ENCODE results near the gene CYBRD1.
"Not testable (repeated sequence)": the region's sequence is repeated elsewhere in the genome, so short reads cannot be mapped to it uniquely, and the experiment has no call there.

CYBRD1 gene

GRCh38 chr2:171522052-171522787, at the start of gene CYBRD1:
Gene CYBRD1, plus strand, starts transcription at chr2:171522474. Its CDS starts 72 bp downstream, at chr2:171522546.
- in situ Hi-C loops (cut with MboI; ENCODE audit: low sequenced_read_pairs): no loop called here

DNA sequence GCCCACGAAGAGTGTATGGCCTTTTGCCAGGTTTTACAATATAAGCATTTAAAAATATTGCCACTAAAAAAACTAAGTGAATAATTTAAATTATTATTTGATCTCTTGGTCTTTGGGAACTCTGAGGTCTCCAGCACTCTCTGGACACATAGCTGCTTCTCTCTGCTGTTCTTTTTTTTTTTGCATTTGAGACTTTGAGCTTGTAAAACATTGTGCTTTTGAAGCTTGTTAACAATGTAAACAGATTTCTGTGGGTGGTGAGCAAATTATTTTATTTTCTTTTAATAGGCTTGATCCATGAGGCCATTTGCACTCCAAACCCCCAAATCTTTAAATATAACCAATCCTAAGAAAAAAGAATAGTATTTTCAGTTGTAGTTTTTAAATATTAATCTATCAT, 46.3 kb upstream of the CYBRD1 start:
- in situ Hi-C loops (cut with MboI; ENCODE audit: low sequenced_read_pairs): no loop called here

DNA sequence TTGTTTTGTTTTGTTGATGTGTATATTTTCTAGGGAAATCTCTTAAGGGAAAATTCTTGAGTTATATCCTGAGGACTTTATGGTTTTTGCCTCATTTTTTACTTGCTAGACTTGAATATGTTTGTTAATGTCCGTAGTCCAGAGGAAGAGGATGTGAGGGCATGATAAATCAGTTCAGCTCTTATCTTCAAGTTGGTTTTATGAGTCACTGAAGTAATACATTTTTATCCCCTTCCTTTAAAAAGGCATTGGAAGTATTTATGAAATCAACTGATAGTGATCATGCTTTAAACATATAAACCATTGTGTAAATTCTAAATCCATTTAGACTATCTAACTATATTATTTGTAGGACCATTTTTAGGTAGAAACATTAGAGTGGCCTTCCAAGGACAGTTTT, 43.9 kb upstream of the CYBRD1 start:
- in situ Hi-C loops (cut with MboI; ENCODE audit: low sequenced_read_pairs): no loop called here

DNA sequence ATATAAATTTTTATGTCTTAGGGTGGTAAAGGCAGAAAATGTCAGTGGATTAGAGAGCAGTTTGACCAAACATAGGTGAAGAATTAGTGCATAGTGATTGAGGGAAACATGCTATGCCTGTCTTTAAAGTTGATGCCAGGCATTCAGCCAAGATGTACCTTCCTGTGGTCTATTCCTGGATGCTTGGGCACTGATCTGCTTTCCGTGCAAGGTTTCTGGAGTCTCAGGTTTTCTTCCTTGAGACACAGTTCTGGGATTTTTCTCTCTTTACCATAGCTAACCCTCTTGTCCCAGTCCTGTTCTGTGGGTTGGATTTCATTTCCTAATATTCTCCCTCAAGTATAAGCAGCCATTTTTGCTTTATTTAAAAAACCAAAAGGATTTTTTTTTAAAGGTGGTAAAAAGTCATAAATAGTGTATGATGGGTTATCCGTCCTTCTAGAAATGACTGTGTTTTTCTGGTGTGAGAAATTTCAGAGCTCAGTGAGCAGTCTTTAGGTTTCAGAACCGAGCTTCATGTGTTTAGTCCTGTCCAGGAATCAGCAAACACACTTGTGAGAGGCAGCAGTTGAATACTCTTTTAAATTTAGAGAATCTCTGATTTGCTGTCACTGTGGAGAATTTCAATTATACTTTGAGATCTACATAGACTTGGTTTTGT, 43.0 kb upstream of the CYBRD1 start:
- in situ Hi-C loops (cut with MboI; ENCODE audit: low sequenced_read_pairs): no loop called here

- in situ Hi-C loops (cut with MboI; ENCODE audit: low sequenced_read_pairs): no loop called here
Observed at GRCh38 chr2:171480908-171481307, 41.4 kb upstream of the CYBRD1 start.

DNA sequence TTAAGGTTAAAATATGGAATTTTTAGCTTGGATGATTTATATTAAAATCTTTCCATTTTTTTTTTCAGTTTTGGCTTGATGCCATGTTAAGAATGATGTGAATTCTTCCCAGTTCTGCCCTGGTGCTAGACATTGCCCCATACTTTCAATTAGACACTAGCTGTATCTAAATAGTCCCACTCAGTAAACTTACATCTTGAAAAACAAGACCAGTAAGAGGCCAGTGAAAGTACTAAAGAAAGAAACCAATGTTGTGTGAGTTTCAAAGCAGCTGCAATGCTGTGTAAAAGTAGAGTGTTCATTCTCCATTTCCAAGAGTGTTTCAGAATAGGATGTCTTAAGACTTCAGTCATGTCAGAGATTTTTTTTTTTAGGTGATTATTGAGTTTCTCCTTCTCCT, 40.0 kb upstream of the CYBRD1 start:
- in situ Hi-C loops (cut with MboI; ENCODE audit: low sequenced_read_pairs): no loop called here

DNA sequence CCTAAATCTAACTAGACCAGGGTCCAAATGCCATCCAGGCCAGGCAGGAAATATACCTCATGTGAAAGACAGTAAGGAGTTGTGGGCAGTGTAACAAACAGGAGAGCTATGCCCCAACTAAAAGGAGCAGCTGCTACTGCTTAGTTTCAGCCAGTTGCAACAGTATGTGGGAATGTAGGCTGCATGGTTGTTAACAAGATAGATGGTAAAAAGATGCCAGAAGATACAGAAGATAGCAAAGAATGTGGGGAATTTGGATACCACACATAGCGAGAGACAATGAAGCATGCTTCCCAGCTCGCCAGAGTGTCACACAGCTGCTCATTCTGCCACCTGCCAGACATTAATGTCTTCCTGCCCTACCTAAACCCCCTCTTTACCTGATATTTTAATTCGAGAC, 39.4 kb upstream of the CYBRD1 start:
- in situ Hi-C loops (cut with MboI; ENCODE audit: low sequenced_read_pairs): no loop called here

GRCh38 chr2:171483793-171484192, 38.5 kb upstream of the CYBRD1 start:
- in situ Hi-C loops (cut with MboI; ENCODE audit: low sequenced_read_pairs): no loop called here

DNA sequence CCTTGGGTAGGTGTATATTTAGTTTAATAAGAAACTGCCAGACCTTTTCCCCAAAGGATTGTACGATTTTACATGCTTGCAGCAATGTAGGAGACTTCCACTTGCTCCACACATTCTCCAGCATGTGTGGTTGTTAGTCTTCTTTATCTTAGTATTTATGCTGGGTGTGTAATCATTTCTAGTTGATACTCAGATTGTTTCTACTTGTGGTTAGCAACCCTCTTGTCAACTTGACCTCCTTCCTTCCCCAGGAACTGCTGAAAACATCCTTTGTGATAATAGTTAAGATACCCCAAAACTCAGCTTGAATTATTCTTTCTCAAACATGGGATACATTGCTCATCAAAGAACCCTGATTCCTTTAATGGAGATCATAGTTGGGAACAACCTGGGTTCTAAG, 37.2 kb upstream of the CYBRD1 start:
- in situ Hi-C loops (cut with MboI; ENCODE audit: low sequenced_read_pairs): no loop called here

DNA sequence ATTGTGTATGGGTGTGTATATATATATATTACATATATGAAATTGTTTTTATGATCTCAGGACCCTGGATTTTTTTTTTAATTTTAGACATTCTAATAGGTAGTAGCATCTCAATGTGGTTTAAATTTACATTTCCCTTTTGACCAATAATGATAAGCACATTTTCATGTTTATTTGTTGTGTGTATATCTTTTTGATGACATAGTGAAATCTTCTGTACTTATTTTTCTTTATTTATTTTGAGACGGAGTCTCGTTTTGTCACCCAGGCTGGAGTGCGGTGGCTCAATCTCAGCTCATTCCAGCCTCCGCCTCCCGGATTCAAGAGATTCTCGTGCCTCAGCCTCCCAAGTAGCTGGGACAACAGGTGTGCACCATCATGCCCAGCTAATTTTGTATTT, 35.1 kb upstream of the CYBRD1 start:
- in situ Hi-C loops (cut with MboI; ENCODE audit: low sequenced_read_pairs): no loop called here

- in situ Hi-C loops (cut with MboI; ENCODE audit: low sequenced_read_pairs): no loop called here
Observed at GRCh38 chr2:171487803-171488259, 34.4 kb upstream of the CYBRD1 start.

GRCh38 chr2:171490577-171490976, 31.7 kb upstream of the CYBRD1 start:
- in situ Hi-C loops (cut with MboI; ENCODE audit: low sequenced_read_pairs): no loop called here

GRCh38 chr2:171491292-171491691, 31.0 kb upstream of the CYBRD1 start:
- in situ Hi-C loops (cut with MboI; ENCODE audit: low sequenced_read_pairs): no loop called here

DNA sequence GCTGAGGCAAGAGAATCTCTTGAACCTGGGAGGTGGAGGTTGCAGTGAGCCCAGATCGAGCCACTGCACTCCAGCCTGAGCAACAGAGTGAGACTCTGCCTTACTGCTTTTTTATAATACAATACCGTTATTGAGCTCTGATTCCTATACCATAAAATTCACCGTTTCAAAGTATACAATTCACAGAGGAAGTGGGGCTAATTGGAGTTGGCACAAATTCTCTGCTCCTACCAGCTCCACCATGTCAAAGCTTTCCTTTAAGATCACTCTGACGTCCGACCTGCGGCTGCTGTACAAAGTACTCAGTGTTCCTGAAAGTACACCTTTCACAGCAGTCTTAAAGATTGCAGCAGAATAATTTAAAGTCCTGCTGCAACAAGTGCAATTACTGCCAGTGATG, 29.6 kb upstream of the CYBRD1 start:
- in situ Hi-C loops (cut with MboI; ENCODE audit: low sequenced_read_pairs): no loop called here

DNA sequence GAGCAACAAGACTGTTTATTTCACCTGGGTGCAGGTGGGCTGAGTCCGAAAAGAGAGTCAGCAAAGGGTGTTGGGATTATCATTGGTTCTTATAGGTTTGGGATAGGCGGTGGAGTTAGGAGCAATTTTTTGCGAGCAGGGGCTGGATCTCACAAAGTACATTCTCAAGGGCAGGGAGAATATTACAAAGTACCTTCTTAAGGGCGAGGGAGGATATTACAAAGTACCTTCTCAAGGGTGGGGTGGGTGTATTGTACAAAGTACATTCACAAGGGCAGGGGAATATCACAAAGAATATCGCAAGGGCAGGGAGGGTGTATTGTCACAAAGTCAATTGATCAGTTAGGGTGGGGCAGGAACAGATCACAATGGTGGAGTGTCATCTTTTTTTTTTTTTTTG, 24.6 kb upstream of the CYBRD1 start:
- in situ Hi-C loops (cut with MboI; ENCODE audit: low sequenced_read_pairs): not testable (repeated sequence)

GRCh38 chr2:171505374-171505773, 16.9 kb upstream of the CYBRD1 start:
- in situ Hi-C loops (cut with MboI; ENCODE audit: low sequenced_read_pairs): no loop called here

- in situ Hi-C loops (cut with MboI; ENCODE audit: low sequenced_read_pairs): no loop called here
Observed at GRCh38 chr2:171509945-171510731, 12.1 kb upstream of the CYBRD1 start.

DNA sequence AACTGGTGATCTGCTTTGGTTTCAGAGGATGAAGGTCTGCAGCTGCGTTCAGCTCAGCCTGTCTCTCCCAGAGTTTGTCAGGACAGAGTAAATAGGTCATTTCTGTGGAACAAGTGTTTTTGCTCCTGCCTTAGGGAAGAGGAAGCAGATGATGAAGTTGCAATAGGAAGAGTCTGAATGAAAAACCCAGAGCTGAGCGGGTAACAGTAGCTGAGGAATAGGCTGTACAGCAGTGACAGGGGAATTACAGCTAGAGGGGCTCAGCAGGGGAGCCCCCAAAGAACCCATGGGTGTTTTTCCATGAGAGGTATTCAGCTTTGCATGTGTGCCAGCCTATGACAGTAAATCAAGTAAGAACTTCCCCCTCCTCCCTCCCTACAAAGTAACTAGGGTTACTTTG, 10.3 kb upstream of the CYBRD1 start:
- in situ Hi-C loops (cut with MboI; ENCODE audit: low sequenced_read_pairs): no loop called here

- in situ Hi-C loops (cut with MboI; ENCODE audit: low sequenced_read_pairs): no loop called here
Observed at GRCh38 chr2:171512683-171513195, 9.5 kb upstream of the CYBRD1 start.

- in situ Hi-C loops (cut with MboI; ENCODE audit: low sequenced_read_pairs): no loop called here
Observed at GRCh38 chr2:171513719-171514160, 8.5 kb upstream of the CYBRD1 start.

- in situ Hi-C loops (cut with MboI; ENCODE audit: low sequenced_read_pairs): no loop called here
Observed at GRCh38 chr2:171514908-171515582, 7.2 kb upstream of the CYBRD1 start.

All from HL-60/S4 treated with phorbol 12-myristate 13-acetate at 8.2 ng/mL for 4 days and 3 days (cell line).